PC-9 (cell line): ENCODE data around the gene DPP7.

Experiments used
- EZH2 ChIP-seq: fragments of 200-600 bp; sonication (generic); IDR thresholded peaks from 2 replicates; pipeline ENCODE4 v1.8.0; 2017; ENCODE audit warnings: antibody characterized with exemption, low read depth
- TF ChIP-seq, protein P1 (sequence below): fragments of 200-600 bp; sonication (generic); conservative IDR thresholded peaks from 2 replicates; pipeline ENCODE4 v1.6.1; 2017; ENCODE audit warnings: mixed run types, antibody characterized with exemption, mild to moderate bottlenecking, moderate library complexity

DNA sequence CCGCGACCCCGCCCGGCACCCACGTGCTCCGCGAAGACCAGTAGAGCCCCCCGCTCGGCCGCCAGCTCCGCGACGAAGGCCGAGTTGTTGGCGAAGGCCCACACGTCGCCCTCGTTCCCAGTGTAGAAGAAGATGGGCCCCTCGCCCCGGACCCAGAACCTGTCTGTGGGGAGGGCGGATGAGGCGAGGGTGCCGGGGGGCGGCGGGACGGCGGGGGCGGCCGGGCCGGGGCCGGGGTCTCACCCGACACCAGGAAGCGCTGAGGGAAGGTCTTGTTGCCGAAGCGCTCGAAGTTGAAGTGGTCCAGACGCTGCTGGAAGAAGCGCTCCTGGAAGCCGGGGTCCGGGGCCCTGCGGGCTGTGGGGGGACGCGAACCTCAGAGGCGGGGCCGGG, 317 bp downstream of the DPP7 start:
- TF ChIP-seq, protein P1, sequence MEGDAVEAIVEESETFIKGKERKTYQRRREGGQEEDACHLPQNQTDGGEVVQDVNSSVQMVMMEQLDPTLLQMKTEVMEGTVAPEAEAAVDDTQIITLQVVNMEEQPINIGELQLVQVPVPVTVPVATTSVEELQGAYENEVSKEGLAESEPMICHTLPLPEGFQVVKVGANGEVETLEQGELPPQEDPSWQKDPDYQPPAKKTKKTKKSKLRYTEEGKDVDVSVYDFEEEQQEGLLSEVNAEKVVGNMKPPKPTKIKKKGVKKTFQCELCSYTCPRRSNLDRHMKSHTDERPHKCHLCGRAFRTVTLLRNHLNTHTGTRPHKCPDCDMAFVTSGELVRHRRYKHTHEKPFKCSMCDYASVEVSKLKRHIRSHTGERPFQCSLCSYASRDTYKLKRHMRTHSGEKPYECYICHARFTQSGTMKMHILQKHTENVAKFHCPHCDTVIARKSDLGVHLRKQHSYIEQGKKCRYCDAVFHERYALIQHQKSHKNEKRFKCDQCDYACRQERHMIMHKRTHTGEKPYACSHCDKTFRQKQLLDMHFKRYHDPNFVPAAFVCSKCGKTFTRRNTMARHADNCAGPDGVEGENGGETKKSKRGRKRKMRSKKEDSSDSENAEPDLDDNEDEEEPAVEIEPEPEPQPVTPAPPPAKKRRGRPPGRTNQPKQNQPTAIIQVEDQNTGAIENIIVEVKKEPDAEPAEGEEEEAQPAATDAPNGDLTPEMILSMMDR = no peak
- no peak for TF ChIP-seq EZH2
